ENCODE data around the gene PBXIP1. TPM values are rescaled to one million over a fixed set of nuclear protein-coding genes. Genes with fewer than 3 reads are reported as not detected.
A peak's percentile ranks its signal among the peaks of the same experiment; 100 is the strongest.

Gene PBXIP1
- total and polyA plus RNA-seq, 2 of the 13 experiments (the other 11 are each of a cell fraction or from before 2014, with no cell fraction given) = 16.3 to 31.9 TPM

DNA sequence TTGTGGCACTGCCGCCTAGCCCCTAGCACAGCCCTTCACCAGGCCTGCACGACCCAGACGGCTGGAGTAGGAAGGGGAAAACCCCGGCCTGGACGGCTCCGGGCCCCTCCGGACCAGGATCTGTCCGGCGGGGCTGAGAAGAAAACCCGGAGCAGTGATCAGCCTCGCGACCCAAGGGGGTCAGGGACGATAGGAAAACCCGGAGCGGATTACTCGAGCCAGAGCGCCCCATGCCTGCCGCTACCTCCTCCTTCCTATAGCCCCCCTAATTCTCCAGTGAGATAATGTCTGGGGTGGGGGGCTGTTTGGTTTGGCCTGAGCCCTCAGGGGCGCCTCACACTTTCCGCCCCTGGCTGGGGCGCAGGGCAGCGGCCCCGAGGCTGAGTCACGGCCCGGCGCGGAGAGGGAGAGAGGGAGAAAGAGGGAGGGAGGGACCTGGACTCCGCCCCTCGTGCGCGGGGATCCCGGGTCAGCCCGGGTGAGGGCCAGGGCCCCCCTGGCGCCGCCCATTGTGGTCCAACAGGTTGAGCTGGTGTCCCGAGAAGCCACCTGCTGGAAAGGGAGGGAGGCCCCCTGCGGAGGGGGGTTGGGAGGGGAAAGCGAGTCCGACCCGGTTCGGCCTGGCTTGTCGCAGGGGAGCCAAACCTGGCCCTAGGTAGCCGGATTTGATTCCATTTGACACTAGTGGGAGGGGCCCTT, 45.0 kb upstream of the PBXIP1 start (continued):
- TF ChIP-seq HNRNPK (IDR thresholded peaks at IDR 0.05; ENCODE audit: low read depth, low read length, poor library complexity, severe bottlenecking) = peak; percentile 95
- 0 out of 2 replicates have a peak, but pooled peaks have one; percentile 17 for TF ChIP-seq ZNF766 (CRISPR knock-in tag; IDR thresholded peaks at IDR 0.05; ENCODE audit: borderline replicate concordance)
- TF ChIP-seq MTF1 (CRISPR knock-in tag; IDR thresholded peaks at IDR 0.05) = no peak
- no peak for TF ChIP-seq ZNF446 (CRISPR knock-in tag; IDR thresholded peaks at IDR 0.05)
- TF ChIP-seq SMARCC2 (IDR thresholded peaks at IDR 0.05) = no peak
- peak; percentile 95 for TF ChIP-seq PCBP1 (IDR thresholded peaks at IDR 0.05; ENCODE audit: borderline replicate concordance, low read depth, low read length)
- peak; percentile 95 for TF ChIP-seq XRCC5 (optimal IDR thresholded peaks at IDR 0.05; ENCODE audit: low read length)
- TF ChIP-seq, protein P1, sequence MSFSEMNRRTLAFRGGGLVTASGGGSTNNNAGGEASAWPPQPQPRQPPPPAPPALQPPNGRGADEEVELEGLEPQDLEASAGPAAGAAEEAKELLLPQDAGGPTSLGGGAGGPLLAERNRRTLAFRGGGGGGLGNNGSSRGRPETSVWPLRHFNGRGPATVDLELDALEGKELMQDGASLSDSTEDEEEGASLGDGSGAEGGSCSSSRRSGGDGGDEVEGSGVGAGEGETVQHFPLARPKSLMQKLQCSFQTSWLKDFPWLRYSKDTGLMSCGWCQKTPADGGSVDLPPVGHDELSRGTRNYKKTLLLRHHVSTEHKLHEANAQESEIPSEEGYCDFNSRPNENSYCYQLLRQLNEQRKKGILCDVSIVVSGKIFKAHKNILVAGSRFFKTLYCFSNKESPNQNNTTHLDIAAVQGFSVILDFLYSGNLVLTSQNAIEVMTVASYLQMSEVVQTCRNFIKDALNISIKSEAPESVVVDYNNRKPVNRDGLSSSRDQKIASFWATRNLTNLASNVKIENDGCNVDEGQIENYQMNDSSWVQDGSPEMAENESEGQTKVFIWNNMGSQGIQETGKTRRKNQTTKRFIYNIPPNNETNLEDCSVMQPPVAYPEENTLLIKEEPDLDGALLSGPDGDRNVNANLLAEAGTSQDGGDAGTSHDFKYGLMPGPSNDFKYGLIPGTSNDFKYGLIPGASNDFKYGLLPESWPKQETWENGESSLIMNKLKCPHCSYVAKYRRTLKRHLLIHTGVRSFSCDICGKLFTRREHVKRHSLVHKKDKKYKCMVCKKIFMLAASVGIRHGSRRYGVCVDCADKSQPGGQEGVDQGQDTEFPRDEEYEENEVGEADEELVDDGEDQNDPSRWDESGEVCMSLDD (CRISPR knock-in tag; IDR thresholded peaks at IDR 0.05; ENCODE audit: borderline replicate concordance) = peak; percentile 99
- TF ChIP-seq CREM (IDR thresholded peaks at IDR 0.05) = peak; percentile 39; the same call in 1 of the 2 replicates
- no peak for TF ChIP-seq CREM (CRISPR knock-in tag; IDR thresholded peaks at IDR 0.05)
- TF ChIP-seq, protein P2, sequence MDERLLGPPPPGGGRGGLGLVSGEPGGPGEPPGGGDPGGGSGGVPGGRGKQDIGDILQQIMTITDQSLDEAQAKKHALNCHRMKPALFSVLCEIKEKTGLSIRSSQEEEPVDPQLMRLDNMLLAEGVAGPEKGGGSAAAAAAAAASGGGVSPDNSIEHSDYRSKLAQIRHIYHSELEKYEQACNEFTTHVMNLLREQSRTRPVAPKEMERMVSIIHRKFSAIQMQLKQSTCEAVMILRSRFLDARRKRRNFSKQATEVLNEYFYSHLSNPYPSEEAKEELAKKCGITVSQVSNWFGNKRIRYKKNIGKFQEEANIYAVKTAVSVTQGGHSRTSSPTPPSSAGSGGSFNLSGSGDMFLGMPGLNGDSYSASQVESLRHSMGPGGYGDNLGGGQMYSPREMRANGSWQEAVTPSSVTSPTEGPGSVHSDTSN (CRISPR knock-in tag; IDR thresholded peaks at IDR 0.05) = 0 out of 2 replicates have a peak, but pooled peaks have one; percentile 14
- peak; percentile 9; the same call in 1 of the 2 replicates for TF ChIP-seq STAT5B (CRISPR knock-in tag; IDR thresholded peaks at IDR 0.05)
- TF ChIP-seq, protein P3, sequence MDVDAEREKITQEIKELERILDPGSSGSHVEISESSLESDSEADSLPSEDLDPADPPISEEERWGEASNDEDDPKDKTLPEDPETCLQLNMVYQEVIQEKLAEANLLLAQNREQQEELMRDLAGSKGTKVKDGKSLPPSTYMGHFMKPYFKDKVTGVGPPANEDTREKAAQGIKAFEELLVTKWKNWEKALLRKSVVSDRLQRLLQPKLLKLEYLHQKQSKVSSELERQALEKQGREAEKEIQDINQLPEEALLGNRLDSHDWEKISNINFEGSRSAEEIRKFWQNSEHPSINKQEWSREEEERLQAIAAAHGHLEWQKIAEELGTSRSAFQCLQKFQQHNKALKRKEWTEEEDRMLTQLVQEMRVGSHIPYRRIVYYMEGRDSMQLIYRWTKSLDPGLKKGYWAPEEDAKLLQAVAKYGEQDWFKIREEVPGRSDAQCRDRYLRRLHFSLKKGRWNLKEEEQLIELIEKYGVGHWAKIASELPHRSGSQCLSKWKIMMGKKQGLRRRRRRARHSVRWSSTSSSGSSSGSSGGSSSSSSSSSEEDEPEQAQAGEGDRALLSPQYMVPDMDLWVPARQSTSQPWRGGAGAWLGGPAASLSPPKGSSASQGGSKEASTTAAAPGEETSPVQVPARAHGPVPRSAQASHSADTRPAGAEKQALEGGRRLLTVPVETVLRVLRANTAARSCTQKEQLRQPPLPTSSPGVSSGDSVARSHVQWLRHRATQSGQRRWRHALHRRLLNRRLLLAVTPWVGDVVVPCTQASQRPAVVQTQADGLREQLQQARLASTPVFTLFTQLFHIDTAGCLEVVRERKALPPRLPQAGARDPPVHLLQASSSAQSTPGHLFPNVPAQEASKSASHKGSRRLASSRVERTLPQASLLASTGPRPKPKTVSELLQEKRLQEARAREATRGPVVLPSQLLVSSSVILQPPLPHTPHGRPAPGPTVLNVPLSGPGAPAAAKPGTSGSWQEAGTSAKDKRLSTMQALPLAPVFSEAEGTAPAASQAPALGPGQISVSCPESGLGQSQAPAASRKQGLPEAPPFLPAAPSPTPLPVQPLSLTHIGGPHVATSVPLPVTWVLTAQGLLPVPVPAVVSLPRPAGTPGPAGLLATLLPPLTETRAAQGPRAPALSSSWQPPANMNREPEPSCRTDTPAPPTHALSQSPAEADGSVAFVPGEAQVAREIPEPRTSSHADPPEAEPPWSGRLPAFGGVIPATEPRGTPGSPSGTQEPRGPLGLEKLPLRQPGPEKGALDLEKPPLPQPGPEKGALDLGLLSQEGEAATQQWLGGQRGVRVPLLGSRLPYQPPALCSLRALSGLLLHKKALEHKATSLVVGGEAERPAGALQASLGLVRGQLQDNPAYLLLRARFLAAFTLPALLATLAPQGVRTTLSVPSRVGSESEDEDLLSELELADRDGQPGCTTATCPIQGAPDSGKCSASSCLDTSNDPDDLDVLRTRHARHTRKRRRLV (CRISPR knock-in tag; IDR thresholded peaks at IDR 0.05) = 0 out of 2 replicates have a peak, but pooled peaks have one; percentile 53
- TF ChIP-seq NRL (CRISPR knock-in tag; IDR thresholded peaks at IDR 0.05; ENCODE audit: borderline replicate concordance) = peak; percentile 67; the same call in 1 of the 2 replicates
- TF ChIP-seq, protein P4, sequence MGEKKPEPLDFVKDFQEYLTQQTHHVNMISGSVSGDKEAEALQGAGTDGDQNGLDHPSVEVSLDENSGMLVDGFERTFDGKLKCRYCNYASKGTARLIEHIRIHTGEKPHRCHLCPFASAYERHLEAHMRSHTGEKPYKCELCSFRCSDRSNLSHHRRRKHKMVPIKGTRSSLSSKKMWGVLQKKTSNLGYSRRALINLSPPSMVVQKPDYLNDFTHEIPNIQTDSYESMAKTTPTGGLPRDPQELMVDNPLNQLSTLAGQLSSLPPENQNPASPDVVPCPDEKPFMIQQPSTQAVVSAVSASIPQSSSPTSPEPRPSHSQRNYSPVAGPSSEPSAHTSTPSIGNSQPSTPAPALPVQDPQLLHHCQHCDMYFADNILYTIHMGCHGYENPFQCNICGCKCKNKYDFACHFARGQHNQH (CRISPR knock-in tag; IDR thresholded peaks at IDR 0.05) = peak; percentile 83
- TF ChIP-seq ZFP62 (CRISPR knock-in tag; IDR thresholded peaks at IDR 0.05) = no peak
- no peak for TF ChIP-seq NFE2L2 (IDR thresholded peaks at IDR 0.05; ENCODE audit: low read length)
- peak; percentile 8; the same call in 1 of the 2 replicates for TF ChIP-seq KDM1A (CRISPR knock-in tag; IDR thresholded peaks at IDR 0.05)
- peak; percentile 40; the same call in 1 of the 2 replicates for TF ChIP-seq NCOR1 (IDR thresholded peaks at IDR 0.05; ENCODE audit: borderline replicate concordance, low read length)
- 0 out of 2 replicates have a peak, but pooled peaks have one; percentile 42 for TF ChIP-seq FOXC1 (CRISPR knock-in tag; IDR thresholded peaks at IDR 0.05; ENCODE audit: borderline replicate concordance)
